ENCODE data around the gene FHAD1. TPM values are rescaled to one million over a fixed set of nuclear protein-coding genes. Genes with fewer than 3 reads are reported as not detected.

Gene FHAD1
- polyA plus RNA-seq, 1 of the 3 experiments (the other 2 are of a cell fraction): 0.48 TPM

DNA sequence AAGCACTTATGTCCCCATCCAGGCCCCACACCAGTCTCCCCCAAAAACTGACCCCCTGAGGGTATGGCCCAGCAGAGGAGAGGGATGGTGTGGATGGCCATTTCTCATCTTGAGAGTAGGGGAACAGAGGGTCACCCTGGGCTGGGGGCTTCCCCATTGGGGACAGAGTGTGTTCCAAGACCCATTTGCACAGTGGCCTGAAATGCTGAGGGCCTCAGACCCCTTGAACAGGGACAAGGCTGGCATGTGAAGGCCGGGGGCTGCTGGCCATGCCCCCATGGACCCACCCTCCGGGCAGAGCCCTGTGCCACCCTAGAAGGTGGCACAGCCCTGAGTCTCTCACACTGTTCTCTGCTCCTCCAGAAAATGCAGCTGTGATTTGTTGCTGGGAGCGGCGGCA, 199.2 kb downstream of the FHAD1 start:
- H4K20me1 ChIP-seq (ENCODE audit: insufficient read depth): no peaks in the 10 kb centered on the region
- H3K27ac ChIP-seq (ENCODE audit: low read depth in 2 of 2, low read length in 1 of 2): no peak overlapping the region
- DNase-seq: no peak
- POLR2A ChIA-PET: no interaction called here
- peaks cover 3% of the 10 kb centered on the region for H3F3A ChIP-seq (replicated peaks; ENCODE audit: insufficient read depth)
- whole genome bisulfite sequencing (ENCODE audit: low lambda C conversion rate): no CpG with 5 or more reads among the region's 4 CpGs
- H3K36me3 ChIP-seq (replicated peaks in 1 of 2; ENCODE audit: control insufficient read depth in 1 of 2, insufficient read depth in 2 of 2, low read length in 1 of 2): no peaks in the 10 kb centered on the region
- H3K79me2 ChIP-seq (ENCODE audit: insufficient read depth): no peaks in the 10 kb centered on the region
- CTCF ChIA-PET: interaction anchor here (1.4 to 2.2 kb wide), 2 partner anchors 15 to 122 kb away, joined by 6 to 10 read pairs; no protein-coding TSS in a partner anchor
- H3K4me2 ChIP-seq: no peak overlapping the region
- H2AFZ ChIP-seq (ENCODE audit: low read depth): no peak overlapping the region
- H3K4me3 ChIP-seq (ENCODE audit: low read depth in 2 of 2, low read length in 1 of 2): no peak overlapping the region
- H3K9me3 ChIP-seq: no peaks in the 10 kb centered on the region
- no peaks in the 10 kb centered on the region for H3K9me2 ChIP-seq
- H3K9ac ChIP-seq: no peak overlapping the region
- H3K27me3 ChIP-seq (ENCODE audit: insufficient read depth): no peaks in the 10 kb centered on the region
- H3K4me1 ChIP-seq (ENCODE audit: control insufficient read depth in 1 of 2, insufficient read depth in 2 of 2, low read depth in 1 of 2, low read length in 1 of 2): peaks cover 0 to 3% of the 10 kb centered on the region in 2 experiments; a peak in 1 of 4 replicates
- TF ChIP-seq RAD21 (IDR thresholded peaks at IDR 0.05; ENCODE audit: low read length) (no peak), EZH2phosphoT487 (IDR thresholded peaks at IDR 0.05; ENCODE audit: borderline replicate concordance, low read depth) (no peak), TAF1 (IDR thresholded peaks at IDR 0.05; ENCODE audit: borderline replicate concordance, low read depth, low read length) (no peak), CHD2 (IDR thresholded peaks at IDR 0.05; ENCODE audit: low read length, partially characterized antibody) (no peak), GABPA (IDR thresholded peaks at IDR 0.05; ENCODE audit: low read depth) (no peak), RFX5 (IDR thresholded peaks at IDR 0.05; ENCODE audit: low read length) (no peak), GATA2 (CRISPR knock-in tag; IDR thresholded peaks at IDR 0.05) (no peak), SIN3A (IDR thresholded peaks at IDR 0.05; ENCODE audit: borderline replicate concordance, low read depth, low read length) (no peak), FOSL2 (IDR thresholded peaks at IDR 0.05; ENCODE audit: borderline replicate concordance, low read depth) (no peak), POLR2AphosphoS5 (IDR thresholded peaks at IDR 0.05; ENCODE audit: low read depth, low read length) (no peak), SMC3 (IDR thresholded peaks at IDR 0.05; ENCODE audit: low read depth, low read length) (no peak), ELF1 (IDR thresholded peaks at IDR 0.05) (no peak), MEF2A (IDR thresholded peaks at IDR 0.05; ENCODE audit: borderline replicate concordance, low read depth) (no peak), FOXM1 (IDR thresholded peaks at IDR 0.05; ENCODE audit: low read depth) (no peak)
- TF ChIP-seq, protein P1, sequence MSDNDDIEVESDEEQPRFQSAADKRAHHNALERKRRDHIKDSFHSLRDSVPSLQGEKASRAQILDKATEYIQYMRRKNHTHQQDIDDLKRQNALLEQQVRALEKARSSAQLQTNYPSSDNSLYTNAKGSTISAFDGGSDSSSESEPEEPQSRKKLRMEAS (IDR thresholded peaks at IDR 0.05; ENCODE audit: low read depth): no peak
- TF ChIP-seq, protein P2, sequence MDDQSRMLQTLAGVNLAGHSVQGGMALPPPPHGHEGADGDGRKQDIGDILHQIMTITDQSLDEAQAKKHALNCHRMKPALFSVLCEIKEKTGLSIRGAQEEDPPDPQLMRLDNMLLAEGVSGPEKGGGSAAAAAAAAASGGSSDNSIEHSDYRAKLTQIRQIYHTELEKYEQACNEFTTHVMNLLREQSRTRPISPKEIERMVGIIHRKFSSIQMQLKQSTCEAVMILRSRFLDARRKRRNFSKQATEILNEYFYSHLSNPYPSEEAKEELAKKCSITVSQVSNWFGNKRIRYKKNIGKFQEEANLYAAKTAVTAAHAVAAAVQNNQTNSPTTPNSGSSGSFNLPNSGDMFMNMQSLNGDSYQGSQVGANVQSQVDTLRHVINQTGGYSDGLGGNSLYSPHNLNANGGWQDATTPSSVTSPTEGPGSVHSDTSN (IDR thresholded peaks at IDR 0.05): no peak
- TF ChIP-seq, protein P3, sequence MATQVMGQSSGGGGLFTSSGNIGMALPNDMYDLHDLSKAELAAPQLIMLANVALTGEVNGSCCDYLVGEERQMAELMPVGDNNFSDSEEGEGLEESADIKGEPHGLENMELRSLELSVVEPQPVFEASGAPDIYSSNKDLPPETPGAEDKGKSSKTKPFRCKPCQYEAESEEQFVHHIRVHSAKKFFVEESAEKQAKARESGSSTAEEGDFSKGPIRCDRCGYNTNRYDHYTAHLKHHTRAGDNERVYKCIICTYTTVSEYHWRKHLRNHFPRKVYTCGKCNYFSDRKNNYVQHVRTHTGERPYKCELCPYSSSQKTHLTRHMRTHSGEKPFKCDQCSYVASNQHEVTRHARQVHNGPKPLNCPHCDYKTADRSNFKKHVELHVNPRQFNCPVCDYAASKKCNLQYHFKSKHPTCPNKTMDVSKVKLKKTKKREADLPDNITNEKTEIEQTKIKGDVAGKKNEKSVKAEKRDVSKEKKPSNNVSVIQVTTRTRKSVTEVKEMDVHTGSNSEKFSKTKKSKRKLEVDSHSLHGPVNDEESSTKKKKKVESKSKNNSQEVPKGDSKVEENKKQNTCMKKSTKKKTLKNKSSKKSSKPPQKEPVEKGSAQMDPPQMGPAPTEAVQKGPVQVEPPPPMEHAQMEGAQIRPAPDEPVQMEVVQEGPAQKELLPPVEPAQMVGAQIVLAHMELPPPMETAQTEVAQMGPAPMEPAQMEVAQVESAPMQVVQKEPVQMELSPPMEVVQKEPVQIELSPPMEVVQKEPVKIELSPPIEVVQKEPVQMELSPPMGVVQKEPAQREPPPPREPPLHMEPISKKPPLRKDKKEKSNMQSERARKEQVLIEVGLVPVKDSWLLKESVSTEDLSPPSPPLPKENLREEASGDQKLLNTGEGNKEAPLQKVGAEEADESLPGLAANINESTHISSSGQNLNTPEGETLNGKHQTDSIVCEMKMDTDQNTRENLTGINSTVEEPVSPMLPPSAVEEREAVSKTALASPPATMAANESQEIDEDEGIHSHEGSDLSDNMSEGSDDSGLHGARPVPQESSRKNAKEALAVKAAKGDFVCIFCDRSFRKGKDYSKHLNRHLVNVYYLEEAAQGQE (IDR thresholded peaks at IDR 0.05; ENCODE audit: low read depth, low read length): no peak

Other genes starting within 250 kb of the FHAD1 start
- 20.5 and 25.6 TPM in 2 replicates for gene TMEM51, start 93.5 kb upstream of the FHAD1 start, polyA plus RNA-seq (2012; rRNA removed)
- gene EFHD2, start 162.7 kb downstream of the FHAD1 start, polyA plus RNA-seq (2012; rRNA removed): 45.1 and 59.8 TPM in 2 replicates
- 0.26 and 0.67 TPM in 2 replicates for gene CTRC, start 191.2 kb downstream of the FHAD1 start, polyA plus RNA-seq (2012; rRNA removed)
- gene CELA2A, start 209.5 kb downstream of the FHAD1 start, polyA plus RNA-seq (2012; rRNA removed): not detected in 2 replicates
- gene CELA2B, start 228.9 kb downstream of the FHAD1 start, polyA plus RNA-seq (2012; rRNA removed): not detected in 2 replicates

Measured in SK-N-SH (cell line).